Left renal cortex interstitium (tissue), 4 donors: ENCODE results near the gene ADPRS. TPM values are rescaled to one million over a fixed set of nuclear protein-coding genes. Genes with fewer than 3 reads are reported as not detected.

Experiments
- DNase-seq, 4 donors: peaks; one replicate each; pipeline ENCODE4 v3.0.0-alpha.2; 2013; ENCODE audit warnings: low read depth in 4 of 4, low spot score in 2 of 4, missing footprints in 1 of 4
- polyA plus RNA-seq, 4 donors: library from polyadenylated mRNA; unstranded; fragments of 120-200 nt; gene quantifications; one replicate each; pipeline ENCODE4 v1.2.1, GENCODE V29; 2013; ENCODE audit not compliant: insufficient read length in 4 of 4

ADPRS gene
- polyA plus RNA-seq, 4 donors = 31.2 to 38.3 (median 33.4) TPM

DNA sequence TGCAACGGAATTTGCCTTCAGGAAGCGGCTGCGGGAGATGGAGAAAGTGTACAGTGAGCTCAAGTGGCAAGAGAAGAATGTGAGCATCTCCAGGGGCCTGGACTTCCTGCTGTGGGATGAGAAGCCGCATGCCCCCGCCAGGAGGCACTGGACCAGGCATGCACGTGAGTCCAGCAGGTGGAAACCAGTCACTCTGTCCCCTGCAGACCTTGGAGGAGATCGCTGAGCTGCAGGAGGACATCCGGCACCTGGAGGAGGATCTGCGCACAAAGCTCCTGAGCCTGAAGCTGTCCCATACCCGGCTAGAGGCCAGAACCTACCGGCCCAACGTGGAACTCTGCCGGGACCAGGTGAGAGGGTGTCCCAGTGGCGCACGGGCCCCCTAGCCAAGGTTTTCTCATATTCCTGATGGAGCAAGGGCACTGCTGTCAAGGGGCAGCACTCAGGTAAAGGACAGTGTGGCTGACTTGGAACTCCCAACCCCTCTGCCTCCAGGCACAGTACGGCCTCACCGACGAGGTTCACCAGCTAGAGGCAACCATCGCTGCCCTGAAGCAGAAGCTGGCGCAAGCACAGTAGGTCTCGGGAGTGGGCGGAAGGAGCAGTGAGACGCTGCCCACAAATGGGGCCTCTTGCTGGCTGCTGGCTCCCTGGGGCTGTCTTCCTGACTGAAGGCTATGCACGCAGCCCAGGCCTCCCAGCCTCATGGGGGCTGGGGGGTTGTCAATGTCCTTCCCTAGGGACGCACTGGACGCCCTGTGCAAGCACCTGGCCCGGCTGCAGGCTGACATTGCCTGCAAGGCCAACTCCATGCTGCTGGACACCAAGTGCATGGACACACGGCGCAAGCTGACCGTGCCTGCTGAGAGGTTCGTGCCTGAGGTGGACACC lies 1.2 kb upstream of the ADPRS start:
- DNase-seq = no peak

- DNase-seq = no peak
These were observed 471 bp upstream of the ADPRS start for GRCh38 chr1:36088265-36088576.

DNA sequence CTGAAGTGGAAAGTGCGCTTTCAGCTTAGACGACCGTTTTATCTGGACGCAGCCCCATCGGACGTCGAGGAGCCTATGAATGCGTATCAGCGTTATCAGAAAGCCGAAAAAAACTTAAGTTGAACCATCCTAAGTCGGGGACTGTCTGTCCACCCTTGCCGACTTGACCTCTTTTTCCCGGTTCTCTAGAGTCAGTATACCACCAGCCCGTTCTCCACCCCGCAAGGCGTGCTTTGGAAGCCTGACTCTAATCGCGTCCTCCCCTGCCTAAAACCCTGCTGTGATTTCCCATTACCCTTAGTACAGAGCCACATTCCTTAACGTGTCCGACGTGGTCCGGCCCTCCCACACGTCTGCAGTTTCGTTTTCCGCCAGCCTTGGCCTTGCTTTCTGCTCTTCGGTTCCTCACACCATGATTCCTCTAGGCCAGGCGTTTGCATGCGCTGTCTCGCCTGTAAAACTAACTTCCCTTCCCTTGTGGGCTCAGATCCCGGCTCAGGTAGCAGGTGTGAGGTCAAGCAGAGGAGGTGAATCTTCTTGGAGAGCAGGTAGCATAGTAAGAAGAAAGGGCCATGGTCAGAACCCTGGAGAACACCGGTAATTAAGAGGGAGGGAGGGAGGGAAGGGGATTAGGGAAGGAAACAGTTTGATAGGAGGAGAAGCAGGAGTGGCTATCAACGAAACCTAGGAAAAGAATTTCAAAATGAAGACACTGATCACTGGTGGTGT lies 865 bp downstream of the ADPRS start:
- DNase-seq = no peak

DNA sequence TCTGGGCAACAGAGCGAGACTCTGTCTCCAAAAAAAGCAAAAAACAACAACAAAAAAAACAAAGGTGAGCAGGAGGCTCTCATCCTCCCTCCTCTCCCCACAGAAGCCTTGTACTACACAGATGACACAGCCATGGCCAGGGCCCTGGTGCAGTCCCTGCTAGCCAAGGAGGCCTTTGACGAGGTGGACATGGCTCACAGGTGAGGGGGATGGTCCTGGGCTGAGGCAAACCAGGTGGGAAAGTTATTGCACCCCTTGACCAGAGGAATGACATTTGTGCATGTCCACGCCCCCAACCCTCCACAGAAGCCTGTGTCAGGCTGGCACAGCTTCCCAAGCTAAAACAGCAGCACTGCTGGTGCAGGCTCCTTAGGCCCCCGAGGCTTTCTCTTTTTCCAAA lies 2.4 kb downstream of the ADPRS start:
- no peak for DNase-seq

DNA sequence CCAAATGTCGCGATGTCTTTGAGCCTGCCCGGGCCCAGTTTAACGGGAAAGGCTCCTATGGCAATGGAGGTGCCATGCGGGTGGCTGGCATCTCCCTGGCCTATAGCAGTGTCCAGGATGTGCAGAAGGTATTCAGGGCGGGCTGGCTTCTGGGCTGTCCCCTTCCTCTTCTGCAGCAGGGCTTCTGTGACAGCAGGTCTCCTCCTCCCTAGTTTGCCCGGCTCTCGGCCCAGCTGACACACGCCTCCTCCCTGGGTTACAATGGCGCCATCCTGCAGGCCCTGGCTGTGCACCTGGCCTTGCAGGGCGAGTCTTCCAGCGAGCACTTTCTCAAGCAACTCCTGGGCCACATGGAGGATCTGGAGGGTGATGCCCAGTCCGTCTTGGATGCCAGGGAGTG lies 3.0 kb downstream of the ADPRS start:
- DNase-seq = no peak

- no peak for DNase-seq
These were observed 3.6 kb downstream of the ADPRS start for GRCh38 chr1:36092166-36092797.

GRCh38 chr1:36092798-36093185 lies 4.1 kb downstream of the ADPRS start:
- no peak for DNase-seq

DNA sequence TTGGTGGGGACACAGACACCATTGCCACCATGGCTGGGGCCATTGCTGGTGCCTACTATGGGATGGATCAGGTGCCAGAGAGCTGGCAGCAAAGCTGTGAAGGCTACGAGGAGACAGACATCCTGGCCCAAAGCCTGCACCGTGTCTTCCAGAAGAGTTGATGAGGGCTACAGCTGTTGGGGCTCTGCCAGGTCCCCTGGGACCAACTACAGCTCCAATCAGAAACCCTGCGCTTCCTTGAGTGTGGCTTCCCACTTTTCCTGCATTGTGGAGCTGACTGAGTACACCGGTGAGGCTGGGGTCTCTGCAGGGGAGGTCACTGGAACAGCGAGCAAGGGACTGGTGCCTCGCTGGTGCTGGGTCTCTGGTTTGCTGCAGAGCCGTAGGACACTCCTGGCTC lies 4.5 kb downstream of the ADPRS start:
- DNase-seq = no peak

DNA sequence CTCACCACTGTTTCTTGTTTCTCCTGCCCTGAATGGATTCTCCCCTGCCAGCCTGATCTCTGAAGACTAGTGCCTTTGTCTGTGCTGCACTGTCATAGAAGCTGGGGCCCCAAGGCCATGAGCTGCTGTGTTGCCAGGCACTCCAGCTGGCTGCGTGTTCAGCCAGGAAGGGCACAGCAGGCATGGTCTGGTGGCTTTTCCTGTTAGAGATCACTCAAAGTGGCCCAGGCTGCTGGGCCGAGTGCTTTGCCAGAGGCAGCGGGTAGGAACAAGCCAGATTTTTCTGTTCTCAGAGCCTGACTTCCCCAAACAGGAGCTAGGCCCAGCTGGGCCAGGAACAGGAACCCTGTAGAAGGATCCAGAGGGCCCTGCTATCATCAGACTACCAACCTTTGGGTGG lies 5.2 kb downstream of the ADPRS start:
- DNase-seq = no peak

GRCh38 chr1:36094621-36095061 lies 5.9 kb downstream of the ADPRS start:
- no peak for DNase-seq

GRCh38 chr1:36095760-36096405 lies 7.2 kb downstream of the ADPRS start:
- no peak for DNase-seq

DNA sequence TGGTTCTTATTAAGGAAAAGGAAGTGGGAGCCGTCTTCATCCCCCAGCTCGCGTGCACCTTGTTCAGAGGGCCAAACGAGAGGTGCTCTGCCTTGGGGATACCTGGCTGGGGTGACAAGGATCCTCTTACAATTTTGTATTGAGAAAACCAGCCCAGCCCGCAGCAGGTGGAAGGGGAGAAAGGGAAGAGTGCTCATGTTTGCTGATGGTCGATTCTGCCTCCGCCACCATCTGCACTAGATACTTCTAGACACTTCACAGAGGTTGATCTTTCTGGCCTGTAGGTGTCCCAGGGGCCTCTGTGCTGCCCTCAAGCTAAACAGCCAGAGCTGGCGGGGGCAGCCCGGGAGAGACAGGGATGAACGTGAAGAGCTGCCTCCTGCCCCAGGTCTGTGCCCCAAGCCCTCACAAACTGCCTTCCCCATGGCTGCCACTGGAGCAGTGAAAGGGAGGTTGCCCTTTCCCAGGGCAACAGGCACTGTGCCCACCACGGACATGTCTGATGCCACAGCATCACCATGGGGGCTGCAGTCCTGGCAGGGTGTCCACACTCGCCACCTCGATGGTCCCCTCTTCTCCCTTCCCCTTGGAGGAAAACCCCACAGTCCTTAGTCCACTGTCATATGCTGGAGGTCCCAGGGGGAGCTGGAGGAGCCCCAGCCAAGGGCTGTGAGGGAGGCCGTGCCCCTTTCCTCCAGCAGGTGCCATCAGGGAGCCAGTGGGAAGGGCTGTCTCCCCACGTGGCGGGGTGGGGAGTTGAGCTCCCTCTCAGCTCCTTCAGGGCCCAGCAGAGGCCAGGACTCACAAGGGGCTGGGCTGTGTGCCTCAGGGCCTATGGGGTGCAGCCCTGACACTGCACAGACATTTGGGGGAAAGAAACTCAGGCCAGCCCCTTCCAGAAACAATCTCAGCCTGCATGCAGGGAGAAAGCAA lies 8.1 kb downstream of the ADPRS start:
- no peak for DNase-seq

DNA sequence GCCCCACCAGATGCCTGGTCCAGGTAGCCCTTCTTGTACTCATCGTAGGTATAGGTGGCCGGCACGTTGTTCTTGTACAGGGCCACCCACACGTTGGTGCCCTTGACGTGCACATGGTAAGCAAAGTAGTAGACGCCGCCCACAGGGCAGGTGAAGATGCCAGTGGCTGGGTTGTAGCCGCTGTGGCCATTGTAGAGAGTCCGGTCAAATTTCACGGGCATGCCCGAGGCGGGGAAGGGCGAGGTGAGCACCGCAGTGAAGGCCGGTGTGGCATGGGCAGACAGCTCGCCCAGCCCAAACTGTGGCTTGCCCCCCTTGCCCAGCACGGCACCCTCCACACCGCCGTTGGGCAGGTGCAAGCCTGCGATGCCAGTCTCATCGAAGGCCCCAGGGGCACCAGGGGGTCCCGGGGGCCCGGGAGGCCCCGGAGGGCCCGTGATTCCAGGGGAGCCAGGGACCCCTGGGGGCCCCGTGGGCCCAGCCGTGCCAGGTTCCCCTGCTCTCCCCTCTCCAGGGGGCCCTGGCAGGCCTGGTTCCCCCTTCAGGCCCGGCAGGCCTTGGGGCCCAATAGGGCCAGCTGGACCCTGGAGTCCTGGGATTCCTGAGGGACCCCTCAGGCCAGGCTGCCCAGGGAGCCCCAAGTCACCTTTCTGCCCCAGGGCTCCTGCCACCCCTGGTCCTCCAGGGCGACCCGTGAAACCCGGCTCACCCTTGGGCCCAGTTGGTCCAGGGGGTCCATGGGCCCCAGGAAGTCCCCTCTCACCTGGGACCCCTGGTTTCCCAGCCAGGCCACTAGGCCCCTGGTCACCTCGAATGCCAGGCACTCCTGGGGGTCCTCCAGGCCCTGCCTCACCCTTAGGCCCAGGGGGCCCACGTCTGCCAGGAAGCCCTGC lies 9.2 kb downstream of the ADPRS start:
- no peak for DNase-seq

DNA sequence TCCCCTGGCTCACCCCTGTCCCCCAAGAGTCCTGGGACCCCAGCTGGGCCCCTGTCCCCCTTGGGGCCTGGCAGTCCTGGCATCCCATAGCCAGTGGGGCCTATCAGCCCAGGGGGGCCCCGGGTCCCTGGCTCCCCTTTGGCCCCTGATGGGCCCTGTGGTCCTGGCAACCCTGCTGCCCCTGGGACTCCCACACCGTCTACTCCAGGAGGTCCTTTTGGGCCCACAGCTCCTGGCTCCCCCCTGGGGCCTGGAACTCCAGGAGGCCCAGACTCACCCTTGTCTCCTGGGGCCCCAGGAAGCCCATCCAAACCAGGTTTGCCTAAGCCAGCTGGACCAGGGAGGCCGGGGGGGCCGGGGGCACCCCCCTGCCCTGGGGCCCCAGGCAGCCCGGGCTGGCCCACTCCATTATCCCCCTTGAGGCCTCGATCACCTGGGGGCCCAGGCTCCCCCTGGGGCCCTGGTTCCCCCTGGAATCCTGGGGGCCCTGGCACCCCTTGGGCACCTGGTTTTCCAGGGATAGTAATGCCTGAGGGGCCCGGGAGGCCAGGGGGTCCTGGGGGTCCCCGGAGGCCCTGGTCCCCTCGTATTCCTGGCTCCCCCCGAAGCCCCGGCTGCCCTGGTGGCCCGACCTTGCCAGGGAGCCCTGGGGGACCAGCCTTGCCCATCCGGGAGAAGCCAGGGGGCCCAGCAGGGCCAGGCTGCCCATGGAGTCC lies 10.1 kb downstream of the ADPRS start:
- no peak for DNase-seq

- no peak for DNase-seq
These were observed 11.1 kb downstream of the ADPRS start for GRCh38 chr1:36099681-36100341.

- DNase-seq = no peak
These were observed 11.7 kb downstream of the ADPRS start for GRCh38 chr1:36100376-36100775.

DNA sequence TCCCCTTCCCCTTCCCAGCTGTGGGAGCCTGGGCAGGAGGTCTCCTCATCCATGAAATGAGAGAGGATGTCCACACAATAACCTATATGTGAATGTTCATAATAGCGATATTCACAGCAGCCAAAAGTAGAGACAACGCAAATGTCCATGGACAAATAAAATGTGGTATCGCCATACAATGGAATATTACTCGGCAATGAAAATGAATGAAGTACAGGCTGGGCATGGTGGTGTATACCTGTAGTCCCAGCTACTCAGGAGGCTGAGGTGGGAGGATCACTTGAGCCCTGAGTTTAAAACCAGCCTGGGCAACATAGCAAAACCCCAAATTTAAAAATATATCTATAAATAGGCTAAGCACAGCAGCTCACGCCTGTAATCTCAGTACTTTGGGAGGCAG lies 12.9 kb downstream of the ADPRS start:
- no peak for DNase-seq

GRCh38 chr1:36106269-36106668 lies 17.6 kb downstream of the ADPRS start:
- DNase-seq = no peak
